Measurements from ENCODE around the gene SLC2A13. TPM values are rescaled to one million over a fixed set of nuclear protein-coding genes. Genes with fewer than 3 reads are reported as not detected.
A peak's percentile ranks its signal among the peaks of the same experiment; 100 is the strongest.

Gene SLC2A13
- polyA plus RNA-seq, 1 donor, result 12.5 TPM

DNA sequence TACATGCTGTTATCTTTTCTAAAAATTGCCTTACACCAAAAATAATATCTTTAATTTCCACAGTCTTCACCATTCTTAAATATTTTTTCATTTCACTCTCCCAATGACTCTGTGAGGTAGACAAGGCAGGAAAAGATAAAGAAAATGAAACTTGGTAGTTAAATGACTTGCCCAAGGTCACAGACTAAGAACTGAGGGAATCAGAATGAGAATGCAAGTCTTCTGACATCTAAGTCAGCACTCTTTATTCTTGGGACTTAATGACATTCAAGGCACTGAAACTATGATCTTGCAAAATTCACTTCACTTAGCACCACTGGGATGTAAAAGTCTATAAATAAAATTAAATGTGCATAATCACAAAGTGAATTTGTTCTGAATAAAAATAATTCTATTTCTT is 104.5 kb downstream of the SLC2A13 start:
- DNase-seq, result no peak

DNA sequence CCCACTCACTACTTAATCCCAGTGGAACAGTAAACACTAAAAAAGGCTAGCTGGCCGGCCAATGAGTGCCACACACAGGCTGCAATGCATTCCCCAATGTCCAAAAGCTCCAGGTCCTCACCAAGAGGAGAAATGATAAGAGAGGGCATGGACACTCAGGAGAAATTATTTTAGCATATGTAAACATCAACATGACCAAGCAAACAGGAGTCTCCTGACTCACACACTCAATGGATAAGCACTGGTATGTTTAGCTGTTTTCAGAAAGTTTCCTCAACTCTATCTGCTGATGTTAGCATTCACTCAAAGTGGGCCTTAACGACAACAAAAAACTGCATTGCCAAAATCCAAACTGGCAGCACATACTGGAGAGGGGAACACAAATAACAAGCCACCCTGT is 105.0 kb downstream of the SLC2A13 start:
- DNase-seq, result no peak

DNA sequence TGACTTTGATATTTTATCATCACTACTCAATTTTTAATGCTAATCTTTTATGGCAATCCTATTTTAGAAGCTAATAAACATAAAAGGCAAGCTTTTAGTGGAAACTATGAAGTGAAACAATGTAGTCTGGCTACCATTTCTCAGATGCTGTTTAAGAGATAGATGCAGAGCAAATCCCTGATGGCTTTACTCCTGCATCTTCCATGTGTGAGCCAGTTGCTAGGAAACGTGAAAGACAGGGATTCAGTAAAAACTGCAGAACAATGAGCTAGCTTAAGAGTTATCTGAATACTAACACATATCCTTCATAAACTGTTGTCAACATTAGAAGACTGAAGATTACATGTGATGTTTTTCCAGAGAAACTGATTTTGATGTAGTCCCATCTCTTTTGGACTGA is 112.6 kb downstream of the SLC2A13 start:
- no peak for DNase-seq

DNA sequence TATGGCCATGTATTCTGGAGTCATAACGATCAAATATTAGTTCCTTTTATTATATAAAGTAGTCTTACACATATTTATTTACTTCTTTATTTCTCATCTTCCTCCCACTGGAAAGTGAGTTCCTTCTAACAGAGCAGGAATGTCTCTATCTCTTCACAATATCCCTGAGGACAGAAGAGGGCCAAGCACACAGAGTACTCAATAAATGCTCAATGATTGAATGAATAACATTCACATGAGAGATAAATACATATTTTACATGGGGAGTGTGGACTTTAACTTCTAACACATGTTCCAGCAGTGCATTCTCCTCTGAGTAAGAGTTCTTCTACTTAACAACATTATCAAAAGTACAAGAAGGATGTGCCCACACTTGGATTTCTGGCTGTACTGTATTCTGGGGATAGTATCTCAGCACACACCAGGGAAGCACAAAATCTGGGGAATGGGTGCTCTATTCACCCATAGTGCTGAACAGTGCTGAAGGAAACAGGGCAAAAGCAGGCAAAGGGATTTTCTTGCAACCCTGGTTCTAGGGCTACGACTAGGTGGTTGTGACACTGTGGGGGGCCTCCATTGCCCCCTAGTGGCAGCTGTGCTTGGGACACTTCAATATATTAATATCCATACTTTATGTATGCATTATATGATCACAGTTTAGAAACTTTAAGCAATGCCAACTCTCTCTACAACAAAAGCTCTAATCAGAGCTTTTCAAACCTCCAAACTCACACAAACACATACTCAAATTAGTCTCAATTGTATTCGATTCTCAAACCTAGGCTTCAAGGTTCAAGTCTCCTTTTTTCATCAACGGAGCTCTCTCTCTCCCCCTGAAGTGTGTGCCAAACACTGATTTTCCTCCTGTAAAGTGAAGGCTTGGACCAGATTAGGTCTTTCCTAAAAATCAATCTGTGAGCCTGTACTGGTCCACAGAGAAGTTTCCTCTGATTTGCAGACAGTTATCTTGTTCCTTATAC is 115.5 kb downstream of the SLC2A13 start:
- DNase-seq, result peak; percentile 34

DNA sequence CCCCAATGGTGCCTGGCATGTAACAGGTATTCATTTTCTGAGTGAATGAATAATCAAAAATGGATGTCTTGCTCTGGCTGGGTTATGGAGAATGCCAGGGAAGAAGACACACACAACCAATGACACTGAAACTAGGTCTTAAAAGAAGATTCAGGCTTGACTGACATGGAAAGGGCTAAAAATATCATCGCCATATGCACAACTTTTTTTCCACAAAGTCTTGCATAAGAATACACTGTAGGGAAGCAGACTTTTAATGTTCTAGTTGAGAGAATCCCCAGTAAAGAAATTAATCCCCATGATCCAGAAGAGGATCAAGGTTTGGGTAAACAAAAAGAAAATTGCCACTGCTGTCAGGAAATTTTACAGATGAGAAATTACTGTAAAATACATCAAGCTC is 116.4 kb downstream of the SLC2A13 start:
- DNase-seq, result no peak

DNA sequence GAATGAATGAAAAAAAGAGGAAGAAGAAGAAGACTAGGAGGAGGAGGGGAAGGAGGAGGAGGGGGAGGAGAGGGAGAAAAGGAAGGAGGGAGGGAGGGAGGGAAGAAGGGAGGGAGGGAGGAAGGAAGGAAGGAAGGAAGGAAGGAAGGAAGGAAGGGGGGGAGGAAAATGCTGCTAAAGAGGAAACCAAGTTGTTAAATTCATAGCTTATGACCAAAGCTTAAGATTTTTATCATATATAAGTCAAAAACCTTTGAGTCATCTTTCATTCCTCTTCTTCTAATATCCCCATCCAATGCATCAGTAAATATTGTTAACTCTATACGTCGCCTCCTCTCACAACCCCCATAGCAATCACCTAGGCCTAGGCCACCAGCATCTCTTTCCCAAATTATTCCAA is 117.3 kb downstream of the SLC2A13 start:
- no peak for DNase-seq

DNA sequence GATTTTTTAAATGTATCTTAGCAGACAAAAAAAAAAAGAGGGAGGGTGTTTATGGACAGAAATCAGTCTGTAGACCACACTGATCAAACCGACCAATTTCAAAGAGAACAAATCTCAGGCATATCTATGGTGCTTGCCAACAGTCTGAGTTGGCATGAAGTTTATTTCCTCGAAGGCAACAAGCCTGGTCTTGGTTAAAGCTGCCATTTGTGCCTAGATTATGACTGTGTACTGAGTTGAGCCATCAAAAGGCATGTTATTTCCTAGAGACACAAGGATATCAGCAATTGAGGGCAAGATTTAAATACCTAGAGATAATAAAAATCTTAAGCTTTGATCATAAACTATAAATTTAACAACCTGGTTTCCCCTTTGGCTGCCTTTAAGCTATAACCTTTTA is 119.2 kb downstream of the SLC2A13 start:
- no peak for DNase-seq

DNA sequence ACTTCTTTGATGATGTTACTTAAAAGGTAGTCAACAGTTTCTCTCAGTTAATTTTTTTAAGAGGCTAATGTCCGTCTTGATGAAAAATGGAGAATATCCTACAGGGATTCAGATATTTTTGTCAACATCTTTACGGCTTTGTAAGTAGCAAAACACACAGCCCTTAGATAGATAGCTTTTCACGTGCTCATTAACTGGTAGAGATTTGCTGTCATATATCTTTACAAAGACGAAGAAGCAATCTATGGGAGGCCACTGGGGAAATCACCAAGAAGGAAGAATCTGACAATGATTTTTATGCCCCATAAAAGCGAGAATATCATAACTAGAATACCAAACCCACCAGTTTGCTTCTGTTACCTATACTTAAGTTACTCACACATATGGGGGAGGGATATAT is 121.2 kb downstream of the SLC2A13 start:
- DNase-seq, result no peak

DNA sequence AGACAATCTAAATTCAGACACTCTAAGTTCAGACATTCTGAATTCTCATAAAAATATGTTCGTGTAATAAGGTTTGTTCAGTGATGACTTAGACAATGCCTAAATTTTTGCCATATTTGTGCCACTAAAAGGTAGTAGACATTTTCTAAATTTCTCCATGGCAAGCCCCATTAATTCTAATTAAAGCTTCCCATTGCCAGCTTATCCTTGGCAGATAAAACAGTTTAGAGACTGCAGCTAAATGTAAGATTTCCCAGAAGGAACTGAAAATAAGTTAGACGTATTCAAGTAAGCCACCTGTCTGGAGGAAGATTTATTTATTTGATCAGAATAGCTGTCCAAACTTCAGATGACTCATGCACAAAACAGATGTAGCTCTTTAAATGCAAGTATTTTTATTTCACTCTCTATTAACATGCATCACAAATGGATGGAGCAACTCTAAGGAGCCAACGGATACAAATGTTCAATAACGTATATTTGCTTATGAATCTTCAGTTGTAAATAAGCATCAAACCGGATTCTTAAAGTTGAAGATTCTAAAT is 130.4 kb downstream of the SLC2A13 start:
- no peak for DNase-seq

DNA sequence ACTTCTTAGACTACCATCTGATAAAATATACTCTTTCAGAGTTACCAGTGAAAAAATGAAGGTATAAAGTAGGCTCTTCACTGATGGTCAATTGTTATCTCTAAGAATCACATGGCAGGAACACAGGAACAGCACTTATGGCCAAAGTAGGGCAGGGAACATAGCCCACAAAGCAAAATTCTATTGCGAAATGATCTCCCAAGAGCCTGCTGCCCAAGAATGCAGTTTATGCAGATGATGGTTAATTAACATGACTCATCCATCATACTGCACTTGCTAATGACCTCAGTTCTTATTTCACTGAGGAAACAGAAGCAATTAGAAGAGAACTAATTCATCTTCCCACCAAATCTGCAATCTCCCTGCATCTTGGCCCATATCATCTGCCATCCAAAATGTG is 133.8 kb downstream of the SLC2A13 start:
- DNase-seq, result no peak

DNA sequence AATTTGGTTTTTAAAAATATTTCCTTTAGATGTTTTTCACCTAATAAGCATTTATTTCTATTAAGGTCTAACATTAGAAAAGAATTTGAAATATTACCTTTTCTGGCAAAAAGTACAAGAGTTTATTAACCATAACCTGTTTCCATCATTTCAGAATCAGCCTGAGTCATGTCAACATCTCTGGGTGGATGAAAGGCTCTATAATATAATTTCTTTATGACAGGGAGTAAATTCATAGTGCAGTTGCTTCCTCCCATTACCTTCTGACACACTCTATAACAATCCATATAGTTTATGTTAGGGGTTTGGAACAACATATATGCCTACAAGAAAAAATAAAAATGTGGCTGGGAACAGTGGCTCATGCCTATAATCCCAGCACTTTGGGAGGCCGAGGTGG is 134.5 kb downstream of the SLC2A13 start:
- DNase-seq, result no peak

DNA sequence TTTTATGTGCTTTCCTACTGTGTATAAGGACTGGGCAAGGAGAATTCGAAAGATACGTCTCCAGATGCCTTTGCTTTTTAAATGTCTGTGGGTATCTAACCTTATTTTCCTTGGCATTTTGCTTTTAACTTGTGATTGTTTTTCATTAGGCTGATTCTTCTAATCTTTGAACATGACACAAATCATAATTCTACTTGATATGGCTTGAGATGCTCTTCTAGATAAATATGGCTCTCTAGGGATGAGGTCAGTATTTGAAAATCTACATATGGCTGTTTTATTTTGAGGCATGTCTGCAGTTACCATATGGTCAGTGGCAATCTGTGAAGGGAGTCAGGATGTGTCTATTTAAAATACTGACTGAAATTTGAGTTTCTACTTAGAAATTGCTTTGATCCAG is 139.2 kb downstream of the SLC2A13 start:
- DNase-seq, result peak; percentile 3

DNA sequence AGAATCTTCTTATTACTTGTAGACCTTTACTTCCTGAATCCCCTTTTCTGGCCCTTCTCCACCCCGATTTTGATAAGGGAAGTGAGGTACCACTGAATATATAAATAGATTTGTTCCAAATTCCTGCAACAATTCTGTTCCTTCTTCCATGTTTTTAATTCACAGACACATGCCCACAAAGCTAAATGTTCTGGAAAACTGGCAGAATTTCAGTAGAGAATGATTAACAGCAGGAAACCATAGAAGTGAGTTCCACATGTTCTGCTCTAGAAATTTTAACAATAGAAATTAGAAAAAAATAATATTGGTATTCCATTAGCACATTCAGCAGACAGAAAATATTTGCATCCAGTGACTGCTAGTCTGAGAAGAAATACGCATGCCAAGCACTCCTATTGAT is 139.6 kb downstream of the SLC2A13 start:
- DNase-seq, result peak; percentile 14

DNA sequence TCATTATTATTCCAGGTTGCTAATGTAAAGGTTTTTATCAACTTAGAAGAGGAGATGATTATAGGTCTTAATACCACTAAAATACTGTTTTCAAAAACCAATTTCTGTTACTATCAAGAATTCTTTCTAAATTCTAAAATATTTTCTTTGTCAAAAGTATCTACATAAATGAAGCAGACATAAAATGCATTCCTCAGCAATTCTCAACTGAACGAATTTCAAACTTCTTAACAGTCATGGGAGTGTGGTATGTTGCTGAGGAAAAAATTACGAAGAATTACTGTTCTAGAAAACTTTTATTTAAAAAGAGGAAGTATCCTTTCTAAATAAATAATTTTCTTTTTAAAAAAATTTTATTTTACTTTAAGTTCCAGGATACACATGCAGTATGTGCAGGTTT is 146.4 kb downstream of the SLC2A13 start:
- DNase-seq, result no peak

DNA sequence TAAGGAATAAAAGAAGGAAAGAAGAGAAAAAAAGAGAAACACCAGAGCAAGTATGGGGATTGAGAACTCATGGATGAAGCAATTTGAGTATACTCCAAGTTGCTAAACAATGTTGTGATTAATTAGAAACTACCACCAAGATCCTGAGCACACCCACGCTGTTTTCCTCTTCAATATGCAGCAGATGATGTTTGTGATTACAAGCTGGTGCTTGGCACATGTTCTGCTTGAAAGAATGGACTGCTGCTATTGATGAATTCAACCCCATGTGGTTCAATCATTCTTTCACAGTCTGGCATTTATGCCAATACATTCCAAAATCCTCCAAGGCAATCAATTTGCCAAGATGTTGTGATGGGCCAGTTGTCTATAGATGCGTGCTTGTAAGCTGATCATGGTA is 146.8 kb downstream of the SLC2A13 start:
- DNase-seq, result no peak

DNA sequence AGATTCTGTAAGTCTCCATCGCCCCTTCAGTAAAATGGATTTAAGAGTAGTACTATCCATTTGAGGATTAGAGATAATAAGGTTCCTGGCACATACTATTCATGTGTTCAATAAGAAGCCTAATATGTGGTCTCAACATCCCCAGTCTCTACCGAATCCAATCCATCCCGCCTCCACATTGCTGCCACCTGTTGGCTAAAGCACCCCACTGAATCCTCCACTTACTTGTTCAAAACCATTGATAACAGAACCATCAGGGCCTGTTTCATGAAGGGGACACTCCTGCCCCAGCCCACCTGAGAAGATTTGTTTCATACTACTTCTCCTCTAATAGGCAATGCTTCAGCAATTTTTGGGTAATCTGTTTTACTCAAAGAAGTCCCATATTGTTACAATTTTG is 147.5 kb downstream of the SLC2A13 start:
- no peak for DNase-seq

DNA sequence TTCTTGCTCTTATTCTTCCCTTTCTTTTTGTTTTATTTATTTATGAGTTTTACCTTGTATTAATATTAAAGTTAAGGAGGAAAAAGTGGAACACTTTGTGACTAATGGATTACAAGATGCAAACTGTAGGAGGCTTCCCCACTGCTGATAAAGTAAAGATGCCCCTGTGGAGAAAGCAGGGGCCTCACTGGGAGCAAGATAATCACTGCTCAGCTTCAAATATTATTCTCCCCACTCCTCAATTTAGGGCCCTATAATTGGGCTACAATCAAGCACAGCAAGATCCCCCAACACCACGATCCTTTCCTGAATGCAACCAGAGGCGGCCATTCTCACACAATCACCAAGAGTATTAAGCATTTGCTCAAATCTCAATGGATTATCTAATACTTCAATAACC is 149.2 kb downstream of the SLC2A13 start:
- DNase-seq, result no peak

DNA sequence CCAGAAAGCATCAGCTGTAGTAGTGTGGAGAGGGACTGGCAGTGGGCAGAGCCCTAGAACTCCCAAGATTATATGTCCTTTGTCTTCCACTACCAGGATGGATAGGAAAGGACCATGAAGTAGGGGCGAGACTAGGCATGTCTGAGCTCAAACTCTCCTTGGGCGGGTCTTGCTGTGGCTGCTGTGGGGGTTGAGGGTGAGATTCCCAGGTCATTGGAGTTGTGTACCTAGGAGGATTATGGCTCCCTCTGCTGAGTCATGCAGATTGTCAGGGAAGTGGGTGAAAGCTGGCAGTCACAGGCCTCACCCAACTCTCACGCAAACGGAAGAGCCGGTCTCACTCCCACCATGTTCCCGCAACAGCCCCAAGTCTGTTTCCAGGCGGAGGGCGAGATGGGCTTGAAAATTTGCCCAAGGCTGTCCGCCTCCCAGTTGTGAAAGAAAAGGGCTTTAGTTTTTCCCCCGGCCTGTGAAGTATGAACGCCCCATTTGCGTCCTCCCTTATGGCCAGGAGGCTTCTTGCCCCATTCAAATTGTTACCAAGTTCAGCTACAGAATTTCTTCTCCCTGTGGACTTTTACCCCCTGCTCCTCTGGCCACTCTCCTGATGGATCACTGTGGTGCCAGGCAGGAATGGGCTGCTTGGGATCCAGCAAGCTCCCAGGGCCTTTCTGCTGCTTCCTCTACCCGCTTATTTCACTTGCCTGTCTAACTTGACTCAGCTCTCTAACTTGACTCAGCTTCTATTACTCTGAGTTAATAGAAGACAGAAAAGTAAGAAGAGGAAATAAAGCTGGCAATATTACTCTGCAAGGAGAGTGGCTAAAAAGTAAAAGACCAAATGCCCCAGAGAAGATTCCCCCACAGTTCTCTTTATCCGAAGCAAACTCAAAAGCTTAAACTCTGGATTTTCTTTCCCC is 159.3 kb downstream of the SLC2A13 start:
- DNase-seq, result no peak

DNA sequence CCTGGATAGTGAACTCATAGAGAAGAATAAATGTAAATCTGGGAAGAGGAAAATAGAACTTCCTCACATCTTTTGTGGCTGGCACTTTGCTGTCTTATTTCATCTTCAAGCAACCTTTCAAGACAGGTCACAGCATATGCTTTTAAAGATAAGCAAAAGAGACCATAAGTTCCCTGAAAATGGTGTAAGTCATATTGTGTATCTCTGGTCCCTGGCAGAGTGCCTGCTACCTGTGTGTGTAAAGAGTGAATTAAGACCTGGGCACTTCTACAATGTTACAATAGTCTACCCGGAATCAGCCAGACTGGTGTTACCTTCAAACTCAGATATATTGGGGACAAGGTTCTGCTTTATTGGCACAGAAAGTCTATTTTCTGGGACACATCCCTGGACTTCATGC is 168.8 kb downstream of the SLC2A13 start:
- no peak for DNase-seq

DNA sequence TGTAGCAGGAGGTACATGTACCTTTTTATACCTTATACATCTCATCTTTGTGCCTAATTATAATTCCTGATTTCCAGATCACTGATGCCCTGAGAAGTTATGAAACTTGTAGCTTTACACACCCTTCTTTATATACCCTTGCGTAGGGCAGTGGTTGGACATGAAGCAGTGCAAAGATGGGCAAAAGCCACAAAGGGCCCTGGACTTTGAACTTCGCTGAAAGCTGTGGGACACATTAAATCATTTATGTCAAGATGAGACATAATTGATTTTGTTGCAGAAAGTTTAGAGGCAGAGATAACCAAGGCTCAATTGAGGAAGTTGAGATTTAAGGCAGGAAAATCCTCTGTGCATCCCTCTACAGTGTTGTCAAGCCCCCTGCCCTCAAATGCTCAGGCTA is 170.0 kb downstream of the SLC2A13 start:
- no peak for DNase-seq

DNA sequence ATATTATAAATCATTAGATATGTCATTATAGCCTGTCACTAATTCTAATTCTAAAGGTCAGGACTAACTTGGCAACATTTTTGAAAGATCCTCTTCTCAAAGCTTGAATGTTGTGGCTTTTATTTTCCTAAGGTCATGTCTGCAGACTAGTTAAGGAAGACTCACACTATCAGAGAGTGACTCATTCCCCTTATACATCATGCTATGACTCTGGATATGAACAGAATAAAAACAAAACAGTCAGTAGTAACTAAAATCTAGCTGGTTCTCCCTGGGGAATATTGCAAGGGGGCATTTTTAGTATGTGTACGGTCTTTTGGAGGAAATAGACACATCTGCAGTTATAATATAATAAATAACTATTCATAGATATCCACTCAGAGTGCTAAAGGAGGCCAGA is 170.6 kb downstream of the SLC2A13 start:
- no peak for DNase-seq

DNA sequence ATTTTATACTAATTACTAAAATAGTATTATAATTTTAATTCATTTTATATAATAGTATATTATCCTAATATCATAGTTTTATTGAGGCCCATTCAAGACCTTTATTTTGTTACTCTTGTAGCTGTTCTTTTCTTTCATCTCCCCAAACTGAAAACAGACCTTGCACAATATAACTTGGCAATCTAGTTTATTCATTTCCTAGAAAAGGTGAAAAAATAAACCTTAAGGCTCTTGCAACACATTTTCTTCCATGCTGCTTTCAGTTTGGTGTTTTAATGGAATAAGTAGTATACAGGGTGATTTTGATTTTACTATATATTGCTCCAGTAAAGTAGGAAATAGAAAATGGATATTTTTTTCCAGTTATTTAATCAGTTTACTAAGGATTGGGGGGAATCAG is 174.0 kb downstream of the SLC2A13 start:
- DNase-seq, result no peak

DNA sequence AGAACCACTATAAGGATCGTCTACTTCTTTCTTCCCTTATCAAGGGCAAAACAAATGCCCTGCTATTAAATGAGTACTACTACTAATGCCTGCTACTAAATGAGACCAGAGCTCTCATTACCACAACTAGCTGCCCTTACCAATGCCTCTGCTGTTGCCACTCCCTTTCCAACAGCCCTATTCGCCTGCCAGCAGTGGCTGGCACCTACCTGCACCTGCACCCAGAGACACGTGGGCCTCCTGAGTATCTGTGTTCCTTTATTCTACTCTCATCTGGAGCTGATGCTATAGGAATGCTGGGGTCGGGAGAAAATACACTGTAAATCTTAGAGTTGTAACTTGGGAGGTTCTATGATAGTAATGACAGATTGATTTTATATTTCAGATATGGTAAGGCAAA is 174.7 kb downstream of the SLC2A13 start:
- DNase-seq, result no peak
